DND-41 (cell line): ENCODE results near the gene CCDC77.

Experiments
- ATAC-seq: fragments of 200-7000 bp; cut with Tn5 transposase; 3 replicates; pipeline ENCODE4 v1.9.1; 2021; ENCODE audit warnings: low read depth; ENCODE audit not compliant: insufficient read depth
- DNase-seq: peaks from one replicate; pipeline ENCODE4 v3.0.0-alpha.2; 2020
- H2AFZ ChIP-seq: 2 replicates; pipeline ENCODE4 v1.6.0; 2012; ENCODE audit warnings: low read depth, low read length
- H3K27ac ChIP-seq: 2 replicates; pipeline ENCODE4 v1.5.1; 2012; ENCODE audit warnings: low read length, inconsistent platforms
- H3K27me3 ChIP-seq: fragments of 200-600 bp; sonication (generic); 2 replicates; pipeline ENCODE4 v1.6.0; 2012; ENCODE audit warnings: low read length, mild to moderate bottlenecking, inconsistent platforms; ENCODE audit not compliant: insufficient read depth, poor library complexity
- H3K36me3 ChIP-seq: 2 replicates; pipeline ENCODE4 v1.5.1; 2012; ENCODE audit warnings: low read length, inconsistent platforms; ENCODE audit not compliant: insufficient read depth
- H3K4me1 ChIP-seq: 2 replicates; pipeline ENCODE4 v1.5.1; 2012; ENCODE audit warnings: mild to moderate bottlenecking, low read length; ENCODE audit not compliant: insufficient read depth
- H3K4me2 ChIP-seq: 2 replicates; pipeline ENCODE4 v1.6.0; 2012; ENCODE audit warnings: mild to moderate bottlenecking, moderate library complexity, low read length, inconsistent platforms; ENCODE audit not compliant: insufficient read depth
- H3K4me3 ChIP-seq, 2 experiments: fragments of 200-600 bp in 1 of 2; shearing (Covaris generic) in 1 of 2; 2 replicates each; pipeline ENCODE4 v1.5.1; 2012 to 2016; ENCODE audit warnings: inconsistent platforms in 2 of 2, low read length in 2 of 2, mild to moderate bottlenecking in 2 of 2, low read depth in 1 of 2, moderate library complexity in 1 of 2
- H3K79me2 ChIP-seq: 2 replicates; pipeline ENCODE4 v1.6.0; 2012; ENCODE audit warnings: low read length, inconsistent platforms; ENCODE audit not compliant: insufficient read depth
- H3K9ac ChIP-seq: 2 replicates; pipeline ENCODE4 v1.6.0; 2012; ENCODE audit warnings: low read depth, mild to moderate bottlenecking, inconsistent platforms, low read length, moderate library complexity
- H3K9me3 ChIP-seq: 2 replicates; pipeline ENCODE4 v1.5.1; 2012; ENCODE audit warnings: low read length, moderate library complexity, mild to moderate bottlenecking, inconsistent platforms; ENCODE audit not compliant: insufficient read depth, severe bottlenecking
- H4K20me1 ChIP-seq: 2 replicates; pipeline ENCODE4 v1.6.0; 2012; ENCODE audit warnings: low read length; ENCODE audit not compliant: insufficient read depth
- EZH2 ChIP-seq: IDR thresholded peaks from 3 replicates; pipeline ENCODE4 v1.6.1; 2012; ENCODE audit warnings: borderline replicate concordance, low read depth, mild to moderate bottlenecking, moderate library complexity, low read length, inconsistent platforms; ENCODE audit not compliant: severe bottlenecking
- TF ChIP-seq, protein P1 (sequence below): IDR thresholded peaks from 2 replicates; pipeline ENCODE4 v1.5.1; 2012; ENCODE audit warnings: borderline replicate concordance, low read length, moderate library complexity, mild to moderate bottlenecking; ENCODE audit not compliant: poor library complexity, severe bottlenecking; ENCODE audit errors: extremely low read depth

The CCDC77 gene

DNA sequence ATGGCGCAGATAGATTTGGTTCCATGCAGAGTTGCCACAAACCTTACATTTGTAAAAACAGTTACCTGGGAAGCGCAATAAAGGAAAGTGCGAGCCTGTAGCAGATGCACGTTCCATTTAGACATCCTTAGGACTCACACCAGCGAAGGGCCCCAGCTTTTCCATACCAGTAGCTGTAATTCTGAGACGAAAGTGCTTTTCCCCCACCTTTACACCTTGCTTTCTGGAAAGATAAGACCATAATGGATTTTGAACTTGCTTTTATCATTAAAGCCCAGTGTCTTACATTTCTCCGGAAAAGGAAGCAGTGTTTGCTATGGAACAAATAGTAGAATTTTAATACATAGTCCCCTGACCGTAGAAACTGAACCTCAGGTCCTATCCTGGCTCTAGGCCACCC, 616 bp upstream of the CCDC77 start:
- peak overlapping the region; percentile 75 for H3K9ac ChIP-seq
- H4K20me1 ChIP-seq: no peaks in the 10 kb centered on the region
- no peak for TF ChIP-seq EZH2
- TF ChIP-seq, protein P1, sequence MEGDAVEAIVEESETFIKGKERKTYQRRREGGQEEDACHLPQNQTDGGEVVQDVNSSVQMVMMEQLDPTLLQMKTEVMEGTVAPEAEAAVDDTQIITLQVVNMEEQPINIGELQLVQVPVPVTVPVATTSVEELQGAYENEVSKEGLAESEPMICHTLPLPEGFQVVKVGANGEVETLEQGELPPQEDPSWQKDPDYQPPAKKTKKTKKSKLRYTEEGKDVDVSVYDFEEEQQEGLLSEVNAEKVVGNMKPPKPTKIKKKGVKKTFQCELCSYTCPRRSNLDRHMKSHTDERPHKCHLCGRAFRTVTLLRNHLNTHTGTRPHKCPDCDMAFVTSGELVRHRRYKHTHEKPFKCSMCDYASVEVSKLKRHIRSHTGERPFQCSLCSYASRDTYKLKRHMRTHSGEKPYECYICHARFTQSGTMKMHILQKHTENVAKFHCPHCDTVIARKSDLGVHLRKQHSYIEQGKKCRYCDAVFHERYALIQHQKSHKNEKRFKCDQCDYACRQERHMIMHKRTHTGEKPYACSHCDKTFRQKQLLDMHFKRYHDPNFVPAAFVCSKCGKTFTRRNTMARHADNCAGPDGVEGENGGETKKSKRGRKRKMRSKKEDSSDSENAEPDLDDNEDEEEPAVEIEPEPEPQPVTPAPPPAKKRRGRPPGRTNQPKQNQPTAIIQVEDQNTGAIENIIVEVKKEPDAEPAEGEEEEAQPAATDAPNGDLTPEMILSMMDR: no peak
- H3K79me2 ChIP-seq: peaks cover 33% of the 10 kb centered on the region
- H2AFZ ChIP-seq: peak overlapping the region; percentile 91
- peaks cover 10% of the 10 kb centered on the region; the same call in 1 of the 2 replicates for H3K36me3 ChIP-seq
- no peaks in the 10 kb centered on the region for H3K9me3 ChIP-seq
- no peaks in the 10 kb centered on the region for H3K27me3 ChIP-seq
- peaks cover 24% of the 10 kb centered on the region for H3K4me1 ChIP-seq
- H3K27ac ChIP-seq: peak overlapping the region; percentile 69
- peak overlapping the region; percentile 64 for H3K4me2 ChIP-seq
- no peak for DNase-seq
- no peak; the same call in 1 of the 3 replicates for ATAC-seq
- H3K4me3 ChIP-seq: peak overlapping the region; percentile 85 to 89

GRCh38 chr12:402029-402389, 565 bp downstream of the CCDC77 start:
- Histone ChIP-seq H3K4me2 (peak overlapping the region; percentile 64), H3K36me3 (peaks cover 18% of the 10 kb centered on the region), H2AFZ (peak overlapping the region; percentile 98), H3K9ac (peak overlapping the region; percentile 75), H3K4me1 (peaks cover 24% of the 10 kb centered on the region), H3K4me3 (peak overlapping the region; percentile 85 to 89), H3K79me2 (peaks cover 33% of the 10 kb centered on the region), H3K27me3 (no peaks in the 10 kb centered on the region), H3K27ac (peak overlapping the region; percentile 88), H3K9me3 (no peaks in the 10 kb centered on the region), H4K20me1 (no peaks in the 10 kb centered on the region)
- TF ChIP-seq, protein P1: peak; percentile 63
- TF ChIP-seq EZH2: no peak
- DNase-seq: peak; percentile 29
- ATAC-seq: peak; percentile 23; the same call in 1 of the 3 replicates

GRCh38 chr12:414859-415258, 13.4 kb downstream of the CCDC77 start:
- no peak overlapping the region for H3K9ac ChIP-seq
- no peaks in the 10 kb centered on the region for H3K4me1 ChIP-seq
- TF ChIP-seq, protein P1: no peak
- TF ChIP-seq EZH2: no peak
- H3K27ac ChIP-seq: no peak overlapping the region
- H3K9me3 ChIP-seq: no peaks in the 10 kb centered on the region
- no peaks in the 10 kb centered on the region for H3K79me2 ChIP-seq
- no peak for ATAC-seq
- no peak for DNase-seq
- H3K4me2 ChIP-seq: no peak overlapping the region
- H2AFZ ChIP-seq: no peak overlapping the region
- no peaks in the 10 kb centered on the region for H3K27me3 ChIP-seq
- H3K4me3 ChIP-seq: no peak overlapping the region
- no peaks in the 10 kb centered on the region for H4K20me1 ChIP-seq
- peaks cover 67% of the 10 kb centered on the region for H3K36me3 ChIP-seq

- Histone ChIP-seq H3K4me2 (no peak overlapping the region), H3K36me3 (peaks cover 56% of the 10 kb centered on the region), H4K20me1 (no peaks in the 10 kb centered on the region), H3K4me1 (no peaks in the 10 kb centered on the region), H3K4me3 (no peak overlapping the region), H3K27ac (no peak overlapping the region), H3K9ac (no peak overlapping the region), H3K27me3 (no peaks in the 10 kb centered on the region), H3K79me2 (no peaks in the 10 kb centered on the region), H3K9me3 (no peaks in the 10 kb centered on the region), H2AFZ (no peak overlapping the region)
- ATAC-seq: no peak
- no peak for DNase-seq
- TF ChIP-seq, protein P1: no peak
- no peak for TF ChIP-seq EZH2
Observed at GRCh38 chr12:418432-418831, 17.0 kb downstream of the CCDC77 start.
